ENCODE data around the gene SAC3D1. TPM values are rescaled to one million over a fixed set of nuclear protein-coding genes. Genes with fewer than 3 reads are reported as not detected.

The SAC3D1 gene
- total RNA-seq, 4 donors from 2014 or later, result 10.9 to 21.5 (median 13.9) TPM

DNA sequence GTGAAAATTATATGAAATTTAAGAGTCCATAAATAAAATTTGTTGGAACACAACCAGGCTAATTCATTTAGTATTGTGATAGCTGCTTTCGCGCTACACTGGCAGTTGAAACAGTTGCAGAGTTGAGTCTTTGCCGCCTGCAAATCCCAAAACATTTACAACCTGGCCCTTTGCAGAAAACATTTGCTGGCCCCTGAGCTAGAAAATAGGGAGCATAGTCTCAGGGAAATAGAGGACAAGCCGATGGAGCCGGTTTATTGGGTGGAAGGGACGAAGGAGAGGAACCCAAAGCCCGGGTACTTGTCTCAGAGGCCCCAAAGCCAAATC is 527 bp upstream of the SAC3D1 start:
- Histone ChIP-seq H3K4me1 (peaks cover 0 to 31% (median 5%) of the 10 kb centered on the region in 4 donors), H3K36me3 (peaks cover 0 to 53% (median 0%) of the 10 kb centered on the region in 3 donors), H3K4me3 (peak overlapping the region; percentile 73 to 89 (median 82)), H3K27ac (peak overlapping the region; percentile 88 to 94 (median 92)), H3K9me3 (no peaks in the 10 kb centered on the region), H3K27me3 (no peaks in the 10 kb centered on the region)
- DNase-seq, result no peak
- no peak for TF ChIP-seq POLR2A (IDR thresholded peaks at IDR 0.05)
- TF ChIP-seq, protein P1, sequence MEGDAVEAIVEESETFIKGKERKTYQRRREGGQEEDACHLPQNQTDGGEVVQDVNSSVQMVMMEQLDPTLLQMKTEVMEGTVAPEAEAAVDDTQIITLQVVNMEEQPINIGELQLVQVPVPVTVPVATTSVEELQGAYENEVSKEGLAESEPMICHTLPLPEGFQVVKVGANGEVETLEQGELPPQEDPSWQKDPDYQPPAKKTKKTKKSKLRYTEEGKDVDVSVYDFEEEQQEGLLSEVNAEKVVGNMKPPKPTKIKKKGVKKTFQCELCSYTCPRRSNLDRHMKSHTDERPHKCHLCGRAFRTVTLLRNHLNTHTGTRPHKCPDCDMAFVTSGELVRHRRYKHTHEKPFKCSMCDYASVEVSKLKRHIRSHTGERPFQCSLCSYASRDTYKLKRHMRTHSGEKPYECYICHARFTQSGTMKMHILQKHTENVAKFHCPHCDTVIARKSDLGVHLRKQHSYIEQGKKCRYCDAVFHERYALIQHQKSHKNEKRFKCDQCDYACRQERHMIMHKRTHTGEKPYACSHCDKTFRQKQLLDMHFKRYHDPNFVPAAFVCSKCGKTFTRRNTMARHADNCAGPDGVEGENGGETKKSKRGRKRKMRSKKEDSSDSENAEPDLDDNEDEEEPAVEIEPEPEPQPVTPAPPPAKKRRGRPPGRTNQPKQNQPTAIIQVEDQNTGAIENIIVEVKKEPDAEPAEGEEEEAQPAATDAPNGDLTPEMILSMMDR (IDR thresholded peaks at IDR 0.05), result no peak

DNA sequence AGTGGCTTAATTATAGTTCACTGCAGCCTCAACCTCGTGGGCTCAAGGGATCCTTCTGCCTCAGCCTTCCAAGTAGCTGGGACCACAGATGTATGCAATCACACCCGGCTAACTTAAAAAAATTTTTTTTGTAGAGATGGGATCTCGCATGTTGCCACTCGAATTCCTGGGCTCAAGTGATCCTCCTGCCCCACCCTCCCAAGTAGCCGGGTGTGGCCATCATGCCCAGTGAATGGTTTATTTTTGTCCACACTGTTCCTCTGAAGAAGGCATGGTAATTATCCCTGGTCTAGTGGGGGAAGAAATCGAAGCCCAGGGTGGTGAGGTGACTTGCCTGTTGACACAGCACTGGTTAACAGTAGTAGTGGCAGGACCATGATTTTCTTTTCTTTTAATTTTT is 1.9 kb downstream of the SAC3D1 start:
- Histone ChIP-seq H3K36me3 (peaks cover 0 to 37% (median 0%) of the 10 kb centered on the region in 3 donors), H3K4me1 (peaks cover 0 to 51% (median 5%) of the 10 kb centered on the region in 4 donors), H3K9me3 (no peaks in the 10 kb centered on the region), H3K4me3 (no peak overlapping the region), H3K27ac (no peak overlapping the region), H3K27me3 (no peaks in the 10 kb centered on the region)
- no peak for DNase-seq
- no peak for TF ChIP-seq POLR2A (IDR thresholded peaks at IDR 0.05)
- TF ChIP-seq, protein P1 (IDR thresholded peaks at IDR 0.05), result no peak

DNA sequence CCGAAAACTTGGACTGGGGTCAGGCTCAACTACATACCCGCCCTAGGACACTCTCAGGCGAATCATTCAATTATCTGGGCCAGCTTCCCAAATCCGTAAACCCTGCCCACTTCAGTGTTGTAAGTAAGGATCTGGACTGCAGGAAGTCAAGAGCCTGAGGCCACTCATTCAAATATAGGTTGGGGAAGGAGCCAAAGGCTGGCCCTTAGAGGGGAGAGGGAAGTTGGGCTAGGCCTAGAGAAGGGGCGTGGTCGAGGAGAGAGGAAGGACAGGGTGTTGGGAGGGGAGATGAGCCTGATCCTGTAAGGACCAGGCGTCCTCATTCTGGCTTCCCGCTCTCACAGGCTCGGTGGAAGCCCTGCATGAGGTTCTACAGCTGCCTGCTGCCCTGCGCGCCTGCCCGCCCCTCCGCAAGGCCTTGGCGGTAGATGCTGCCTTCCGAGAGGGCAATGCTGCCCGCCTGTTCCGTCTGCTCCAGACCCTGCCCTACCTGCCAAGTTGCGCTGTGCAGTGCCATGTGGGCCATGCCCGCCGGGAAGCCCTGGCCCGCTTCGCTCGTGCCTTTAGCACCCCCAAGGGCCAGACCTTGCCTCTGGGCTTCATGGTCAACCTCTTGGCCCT is 3.0 kb downstream of the SAC3D1 start:
- TF ChIP-seq POLR2A (IDR thresholded peaks at IDR 0.05), result no peak
- TF ChIP-seq, protein P1 (IDR thresholded peaks at IDR 0.05), result no peak
- Histone ChIP-seq H3K36me3 (peaks cover 0 to 26% (median 0%) of the 10 kb centered on the region in 3 donors), H3K4me1 (peaks cover 0 to 57% (median 5%) of the 10 kb centered on the region in 4 donors)

DNA sequence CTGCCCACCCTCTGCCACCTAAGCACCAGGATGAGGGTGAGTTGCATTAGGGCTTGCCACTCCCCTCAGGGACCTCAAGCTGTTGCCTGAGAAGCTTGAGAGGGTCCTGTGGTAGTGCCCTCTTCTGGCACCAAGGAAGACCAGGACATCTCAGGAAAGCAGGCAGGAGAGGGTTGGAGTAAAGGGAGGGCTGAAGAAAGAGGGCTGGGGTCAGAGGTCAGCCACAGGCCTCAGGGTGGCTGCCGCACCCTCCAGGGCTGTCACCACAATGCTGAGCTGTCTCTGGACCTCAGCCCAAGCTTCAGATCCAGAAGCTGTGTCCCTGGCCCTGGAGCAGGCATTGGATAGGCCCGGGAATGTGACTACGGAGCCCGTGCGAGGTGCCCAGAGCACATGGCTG is 4.1 kb downstream of the SAC3D1 start:
- H3K27ac ChIP-seq, result peak overlapping the region in 1 of 4 donors; percentile 14
- no peaks in the 10 kb centered on the region for H3K9me3 ChIP-seq
- peaks cover 0 to 56% (median 5%) of the 10 kb centered on the region in 4 donors for H3K4me1 ChIP-seq
- no peaks in the 10 kb centered on the region for H3K27me3 ChIP-seq
- no peak for TF ChIP-seq POLR2A (IDR thresholded peaks at IDR 0.05)
- TF ChIP-seq, protein P1 (IDR thresholded peaks at IDR 0.05), result no peak
- no peak for DNase-seq
- H3K36me3 ChIP-seq, result peaks cover 0 to 21% (median 0%) of the 10 kb centered on the region in 3 donors
- H3K4me3 ChIP-seq, result no peak overlapping the region

More for the DNA sequence above, 3.0 kb downstream of the SAC3D1 start:
- no peaks in the 10 kb centered on the region for H3K27me3 ChIP-seq
- no peaks in the 10 kb centered on the region for H3K9me3 ChIP-seq
- DNase-seq, result no peak
- no peak overlapping the region for H3K4me3 ChIP-seq
- H3K27ac ChIP-seq, result peak overlapping the region in 1 of 4 donors; percentile 14

DNA sequence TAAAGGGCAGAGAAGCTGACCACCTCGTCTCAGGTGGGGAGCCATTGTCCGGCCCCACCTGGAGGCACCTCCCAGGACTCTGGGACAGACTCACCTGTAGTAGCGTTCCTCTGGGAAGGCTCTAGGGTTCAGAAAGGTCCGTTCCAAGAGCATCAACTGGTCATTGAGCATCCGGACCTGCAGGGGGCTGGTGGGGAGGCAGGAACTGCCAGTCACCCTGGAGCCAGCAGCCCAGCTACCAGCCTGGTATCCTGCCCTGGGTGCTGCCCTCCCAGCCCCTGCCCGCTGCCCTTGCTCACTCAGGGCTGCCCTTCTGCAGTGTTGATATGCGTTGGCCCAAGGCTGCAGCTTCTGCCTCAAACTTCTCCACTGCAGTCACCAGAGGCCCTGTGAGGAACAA is 4.7 kb downstream of the SAC3D1 start:
- TF ChIP-seq, protein P1 (IDR thresholded peaks at IDR 0.05), result no peak
- no peak for TF ChIP-seq POLR2A (IDR thresholded peaks at IDR 0.05)
- no peak for DNase-seq
- Histone ChIP-seq H3K4me1 (peaks cover 0 to 51% (median 2%) of the 10 kb centered on the region in 4 donors), H3K4me3 (no peak overlapping the region), H3K27ac (no peak overlapping the region), H3K36me3 (peaks cover 0 to 21% (median 0%) of the 10 kb centered on the region in 3 donors), H3K27me3 (no peaks in the 10 kb centered on the region), H3K9me3 (no peaks in the 10 kb centered on the region)

Data from Peyer's patch (tissue), 4 donors.